ENCODE data around the gene ZNF521.
"Not testable (repeated sequence)": the region's sequence is repeated elsewhere in the genome, so short reads cannot be mapped to it uniquely, and the experiment has no call there.

The ZNF521 gene

DNA sequence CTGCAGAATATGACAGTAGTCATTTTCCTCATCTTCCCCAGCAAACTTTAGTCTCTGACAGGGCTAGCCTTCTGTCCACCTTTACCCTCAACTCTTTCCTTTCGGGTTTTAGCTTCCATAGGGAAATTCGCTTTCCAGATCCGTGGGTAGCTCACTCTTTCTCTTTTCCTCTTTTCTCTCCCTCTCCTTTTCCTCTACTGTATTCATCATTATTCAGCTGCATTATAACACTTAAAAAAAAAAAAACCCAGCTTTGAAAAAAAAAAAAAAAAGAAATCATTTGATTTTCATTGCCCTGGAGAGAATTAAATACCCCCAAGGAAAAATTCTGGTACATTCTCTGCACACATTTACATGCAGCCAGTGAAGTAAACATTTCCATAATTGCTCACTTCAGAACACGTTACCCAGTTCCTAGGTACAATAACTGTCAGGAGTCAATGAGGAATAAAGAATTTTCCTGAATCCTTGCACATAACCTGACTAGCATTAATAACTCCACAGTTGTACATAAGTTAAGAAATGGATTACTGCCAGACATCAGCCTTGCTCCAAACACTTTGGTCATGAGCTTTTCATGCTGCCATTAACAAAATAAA lies 63.5 kb downstream of the ZNF521 start:
- DNase-seq, result no peak

- DNase-seq, result no peak
These were observed 64.9 kb downstream of the ZNF521 start for GRCh38 chr18:25287106-25287505.

GRCh38 chr18:25284861-25285550 lies 67.0 kb downstream of the ZNF521 start:
- DNase-seq, result peak; percentile 52

- DNase-seq, result no peak
These were observed 67.7 kb downstream of the ZNF521 start for GRCh38 chr18:25284281-25284680.

DNA sequence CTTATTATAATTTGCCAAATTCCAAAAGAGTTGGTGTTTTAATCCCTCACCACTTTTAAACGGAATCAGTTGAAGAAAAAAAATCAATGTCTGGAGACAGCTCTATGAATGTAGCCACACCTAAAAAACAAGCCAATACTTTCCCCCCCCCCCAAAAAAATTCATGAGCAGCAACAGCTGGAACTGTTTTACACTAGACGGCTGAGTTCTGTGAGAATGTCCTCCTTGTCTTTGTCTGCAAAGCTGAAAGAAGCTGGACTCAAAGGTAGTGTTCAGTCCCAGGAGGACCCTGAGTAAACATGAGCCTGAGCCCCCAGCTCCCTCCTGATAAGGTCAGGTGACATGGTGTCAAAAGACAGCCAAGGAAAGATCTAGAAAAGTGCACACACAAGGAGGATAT lies 68.2 kb downstream of the ZNF521 start:
- no peak for DNase-seq

GRCh38 chr18:25282896-25283703 lies 68.9 kb downstream of the ZNF521 start:
- DNase-seq, result no peak

DNA sequence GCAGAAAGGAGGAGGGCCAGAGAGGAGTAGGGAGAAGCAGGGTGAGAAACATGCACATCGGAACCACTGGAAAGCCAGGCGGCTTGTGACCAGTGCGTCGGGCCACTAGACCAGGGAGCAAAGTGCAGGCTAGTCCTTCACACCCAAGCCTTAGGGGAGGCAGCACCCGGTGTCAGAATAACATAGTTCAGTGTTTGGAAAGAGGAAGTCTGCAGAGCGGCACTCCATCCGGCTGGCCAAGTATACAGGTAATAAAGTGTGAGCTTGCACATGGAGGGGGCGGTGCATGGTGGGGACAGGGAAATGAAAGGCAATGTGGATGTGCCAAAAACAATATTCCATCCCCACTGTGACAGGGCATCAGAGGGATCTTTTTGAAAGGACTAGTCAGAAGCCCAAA lies 69.7 kb downstream of the ZNF521 start:
- DNase-seq, result no peak

GRCh38 chr18:25281556-25281955 lies 70.4 kb downstream of the ZNF521 start:
- no peak for DNase-seq

- no peak for DNase-seq
These were observed 72.0 kb downstream of the ZNF521 start for GRCh38 chr18:25279961-25280360.

GRCh38 chr18:25279556-25279955 lies 72.4 kb downstream of the ZNF521 start:
- DNase-seq, result no peak

DNA sequence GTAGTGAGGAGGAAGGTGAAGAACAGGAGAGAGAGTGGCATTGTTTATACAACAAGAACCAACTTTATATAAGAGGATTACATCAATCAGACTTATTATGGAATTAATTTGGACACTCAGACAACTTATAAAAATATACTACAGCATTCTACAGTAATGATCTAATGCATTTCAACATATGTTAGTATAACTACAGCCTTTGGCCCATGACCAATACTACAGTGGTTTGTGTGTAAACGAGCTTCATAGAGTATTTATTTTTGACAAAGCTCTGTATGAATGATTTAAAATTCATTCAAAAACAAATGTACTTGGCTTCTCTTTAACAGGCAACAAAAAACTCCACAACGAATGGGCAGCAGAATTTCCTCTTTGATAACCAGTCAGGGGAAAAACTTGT lies 72.8 kb downstream of the ZNF521 start:
- no peak for DNase-seq

- peak; percentile 51 for DNase-seq
These were observed 73.6 kb downstream of the ZNF521 start for GRCh38 chr18:25278394-25278793.

DNA sequence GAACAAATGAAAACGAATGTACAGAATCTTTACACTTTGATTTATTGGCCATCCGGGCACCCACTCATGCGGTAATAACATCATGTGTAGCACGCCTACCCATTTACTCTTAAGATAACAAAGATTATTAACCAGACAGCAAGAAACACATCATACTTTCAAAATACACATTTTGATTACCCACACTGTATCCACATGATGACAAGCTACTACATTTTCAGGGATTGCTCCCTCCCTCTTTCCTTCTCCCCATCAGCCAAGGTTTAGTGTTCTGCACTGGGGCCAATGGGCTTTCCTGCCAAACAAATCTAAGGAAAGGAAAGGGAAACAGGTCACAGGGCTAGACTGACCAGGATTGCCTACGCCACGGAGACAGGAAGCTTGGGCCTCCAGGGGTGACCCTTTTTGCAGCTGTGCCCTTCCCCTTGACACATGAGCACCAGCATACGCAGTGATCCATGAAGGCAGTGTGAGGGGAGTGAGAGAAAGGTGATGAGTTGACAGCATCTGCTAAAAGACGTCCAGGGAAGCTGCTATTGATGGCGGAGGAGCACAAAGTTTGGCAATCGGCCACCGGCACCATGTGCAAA lies 76.5 kb downstream of the ZNF521 start:
- DNase-seq, result no peak

GRCh38 chr18:25274926-25275325 lies 77.0 kb downstream of the ZNF521 start:
- DNase-seq, result no peak

DNA sequence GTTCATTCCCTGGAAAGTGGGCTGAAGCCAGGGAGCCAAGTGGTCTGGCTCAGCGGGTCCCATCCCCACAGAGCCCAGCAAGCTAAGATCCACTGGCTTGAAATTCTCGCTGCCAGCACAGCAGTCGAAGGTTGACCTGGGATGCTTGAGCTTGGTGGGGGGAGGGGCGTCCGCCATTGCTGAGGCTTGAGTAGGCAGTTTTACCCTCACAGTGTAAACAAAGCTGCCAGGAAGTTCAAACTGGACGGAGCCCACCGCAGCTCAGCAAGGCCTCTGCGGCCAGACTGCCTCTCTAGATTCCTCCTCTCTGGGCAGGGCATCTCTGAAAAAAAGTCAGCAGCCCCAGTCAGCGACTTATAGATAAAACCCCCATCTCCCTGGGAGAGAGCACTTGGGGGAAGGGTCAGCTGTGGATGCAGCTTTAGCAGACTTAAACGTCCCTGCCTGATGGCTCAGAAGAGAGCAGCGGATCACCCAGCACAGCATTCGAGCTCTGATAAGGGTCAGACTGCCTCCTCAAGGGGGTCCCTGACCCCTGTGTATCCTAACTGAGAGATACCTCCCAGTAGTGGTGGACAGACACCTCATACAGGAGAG lies 84.9 kb downstream of the ZNF521 start:
- not testable (repeated sequence) for DNase-seq

- no peak for DNase-seq
These were observed 89.0 kb downstream of the ZNF521 start for GRCh38 chr18:25262920-25263319.

DNA sequence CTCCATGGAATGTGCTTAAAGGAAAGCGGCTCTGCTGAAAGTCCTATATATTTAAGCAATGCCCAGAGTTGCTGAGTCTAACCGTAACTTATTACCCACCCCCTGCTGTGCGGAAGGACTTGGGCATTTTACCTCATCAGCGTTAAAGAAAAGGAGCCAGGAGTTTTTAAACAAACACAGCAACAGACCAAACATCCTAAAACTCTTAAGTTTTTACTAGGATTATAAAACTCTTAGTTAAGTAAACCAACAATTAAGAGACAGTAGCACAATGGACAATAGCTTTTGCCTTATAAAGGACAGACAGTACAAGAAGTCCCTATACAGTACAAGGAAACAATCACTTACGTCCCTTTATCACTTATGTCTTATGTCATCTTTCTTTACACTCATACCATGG lies 90.2 kb downstream of the ZNF521 start:
- DNase-seq, result no peak

GRCh38 chr18:25256439-25256838 lies 95.5 kb downstream of the ZNF521 start:
- DNase-seq, result no peak

GRCh38 chr18:25253779-25254178 lies 98.2 kb downstream of the ZNF521 start:
- no peak for DNase-seq

DNA sequence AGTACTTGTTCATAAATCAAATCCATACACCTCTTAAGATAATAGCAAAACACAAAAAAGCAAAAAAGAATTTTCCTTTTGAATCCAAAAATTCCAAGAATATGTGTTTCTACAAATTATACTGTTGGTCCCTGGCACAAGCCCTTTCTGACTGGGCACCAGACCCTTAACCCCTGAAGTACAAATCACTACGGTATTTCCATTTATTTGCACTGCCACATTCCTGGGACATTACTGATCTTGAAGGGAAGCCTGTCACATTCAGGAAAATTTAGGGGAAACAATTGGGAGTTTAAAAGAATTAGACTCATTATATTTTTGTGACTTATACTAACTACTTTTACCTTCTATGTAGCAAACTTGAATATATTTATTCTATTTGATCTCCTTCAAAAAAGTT lies 98.8 kb downstream of the ZNF521 start:
- DNase-seq, result no peak

DNA sequence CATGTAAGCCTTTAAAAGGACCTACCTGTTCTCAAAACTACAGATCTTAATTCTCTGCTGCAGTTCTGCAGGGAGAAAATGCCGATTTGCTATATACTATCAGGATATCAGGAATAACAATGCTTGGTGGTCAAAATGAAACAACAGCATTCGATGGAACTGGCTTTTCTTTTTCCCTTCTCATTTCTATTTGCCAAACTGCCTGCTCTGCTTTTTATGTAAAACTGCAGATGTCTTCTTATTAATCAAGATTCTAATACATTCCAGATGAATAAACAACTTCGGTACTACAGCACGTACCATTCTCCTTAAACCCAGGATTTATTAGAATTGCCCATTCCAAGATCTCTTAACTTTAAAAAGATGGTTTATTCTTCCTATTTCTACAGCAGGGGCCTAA lies 100.9 kb downstream of the ZNF521 start:
- no peak for DNase-seq

GRCh38 chr18:25250474-25250851 lies 101.5 kb downstream of the ZNF521 start:
- DNase-seq, result no peak

- DNase-seq, result no peak
These were observed 103.2 kb downstream of the ZNF521 start for GRCh38 chr18:25248755-25249154.

All from NCI-H2227 treated with DMSO at 0.1 percent for 48 hours (cell line).